KOPT-K1 (cell line): ENCODE data around the gene RPL18.

ENCODE experiments used
- H3K27ac ChIP-seq: fragments of 200-600 bp; sonication (generic); 2 replicates; pipeline ENCODE4 v1.5.1; 2016; ENCODE audit warnings: antibody characterized with exemption, mild to moderate bottlenecking, low read depth, low read length; ENCODE audit not compliant: poor library complexity, severe bottlenecking
- H3K36me3 ChIP-seq: fragments of 200-600 bp; sonication (generic); 2 replicates; pipeline ENCODE4 v1.5.1; 2017; ENCODE audit warnings: antibody characterized with exemption, mild to moderate bottlenecking, low read length, moderate library complexity; ENCODE audit not compliant: insufficient read depth
- H3K9me3 ChIP-seq: fragments of 200-600 bp; sonication (generic); 2 replicates; pipeline ENCODE4 v1.5.1; 2017; ENCODE audit warnings: antibody characterized with exemption, low read length, mild to moderate bottlenecking; ENCODE audit not compliant: insufficient read depth, poor library complexity, severe bottlenecking

RPL18 gene

GRCh38 chr19:48650974-48651682 is 32.1 kb upstream of the RPL18 start:
- no peak overlapping the region for H3K27ac ChIP-seq
- H3K36me3 ChIP-seq = no peaks in the 10 kb centered on the region
- no peaks in the 10 kb centered on the region for H3K9me3 ChIP-seq

DNA sequence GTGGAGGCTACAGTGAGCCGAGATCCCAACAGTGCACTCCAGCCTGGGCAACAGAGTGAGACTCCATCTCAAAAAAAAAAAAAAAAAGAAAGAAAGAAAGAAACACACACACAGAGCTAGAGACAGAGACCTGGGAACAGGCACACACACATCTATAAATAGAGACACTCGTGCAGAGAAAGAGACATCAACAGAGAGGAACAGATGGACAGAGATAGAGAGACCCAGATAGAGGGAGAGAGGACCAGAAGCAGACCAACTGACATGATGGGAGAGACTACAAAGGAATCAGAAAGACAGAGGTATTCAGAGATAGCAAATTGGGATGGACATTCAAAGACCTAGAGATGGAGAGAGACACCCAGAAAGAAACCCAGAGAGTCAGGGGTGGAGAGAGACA is 29.2 kb upstream of the RPL18 start:
- Histone ChIP-seq H3K27ac (no peak overlapping the region), H3K9me3 (no peaks in the 10 kb centered on the region), H3K36me3 (no peaks in the 10 kb centered on the region)

DNA sequence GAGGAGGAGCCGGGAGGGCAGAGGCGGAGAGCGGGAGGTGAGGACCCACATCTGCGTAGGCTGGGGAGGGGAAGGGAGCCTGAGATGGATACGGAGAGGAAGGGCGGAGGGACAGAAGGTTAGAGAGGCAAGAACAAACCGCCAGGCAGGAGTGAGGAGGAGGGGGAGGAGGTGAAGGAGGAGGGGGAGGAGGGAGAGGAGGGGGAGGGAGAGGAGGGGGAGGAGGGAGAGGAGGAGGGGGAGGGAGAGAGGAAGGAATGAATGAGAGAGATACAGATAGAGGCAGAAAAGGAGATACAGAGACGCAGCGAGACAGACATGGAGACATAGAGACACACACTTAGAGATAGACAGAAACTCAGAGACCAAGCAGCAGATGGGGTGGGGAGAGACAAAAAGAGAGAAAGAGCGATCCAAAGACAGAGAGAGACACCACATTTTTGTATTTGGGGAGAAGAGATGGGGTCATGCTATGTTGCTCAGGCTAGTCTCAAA is 27.8 kb upstream of the RPL18 start:
- Histone ChIP-seq H3K9me3 (no peaks in the 10 kb centered on the region), H3K27ac (peak overlapping the region; percentile 56), H3K36me3 (no peaks in the 10 kb centered on the region)

DNA sequence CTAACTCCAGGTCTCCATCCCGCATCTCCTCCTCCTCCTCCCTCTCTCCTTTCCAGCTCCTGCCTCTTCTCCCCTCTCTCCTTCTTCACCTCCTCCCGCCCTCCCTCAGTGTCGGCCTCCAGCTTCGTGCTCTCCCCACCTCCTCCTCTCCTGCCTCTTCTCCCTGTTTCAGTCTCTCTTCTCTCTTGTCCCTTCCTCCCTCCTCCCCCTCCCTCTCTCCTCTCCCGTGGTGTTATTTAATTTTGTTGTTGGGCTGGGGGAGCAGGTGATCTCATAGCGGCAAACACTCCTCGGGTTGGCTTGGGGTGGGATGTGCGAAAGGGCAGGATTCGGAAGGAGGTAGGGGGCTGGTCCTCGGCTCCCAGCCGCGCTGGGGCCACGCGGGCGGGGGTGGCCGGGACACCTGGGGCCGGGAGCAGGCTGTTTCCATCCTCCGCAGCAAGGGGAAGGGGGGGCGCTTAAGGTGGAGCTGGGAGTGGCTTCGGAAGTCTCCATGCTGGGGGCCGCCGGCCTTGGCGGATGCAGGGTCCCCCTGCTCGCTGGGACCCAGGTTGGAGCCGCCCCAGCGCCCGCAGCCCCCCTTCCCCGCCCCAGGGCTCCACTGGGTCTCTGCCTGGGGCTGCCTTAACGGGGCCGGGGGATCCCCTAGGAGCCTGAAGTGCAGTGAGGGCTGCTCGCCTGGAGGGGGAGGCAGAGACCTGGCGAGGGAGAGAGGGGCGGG is 27.2 kb upstream of the RPL18 start, which contains the start of gene CA11:
TSS of gene CA11 (minus strand) at position 187 of the 721 bp plus-strand sequence. CDS start 555 bp downstream, outside the sequence.
- peak within 1 kb of the TSS; percentile 56 for H3K27ac ChIP-seq
- no peaks in the 10 kb centered on the region for H3K36me3 ChIP-seq
- H3K9me3 ChIP-seq = no peaks in the 10 kb centered on the region

GRCh38 chr19:48645620-48646000 is 26.6 kb upstream of the RPL18 start:
- Histone ChIP-seq H3K36me3 (no peaks in the 10 kb centered on the region), H3K9me3 (no peaks in the 10 kb centered on the region), H3K27ac (peak overlapping the region; percentile 56)

DNA sequence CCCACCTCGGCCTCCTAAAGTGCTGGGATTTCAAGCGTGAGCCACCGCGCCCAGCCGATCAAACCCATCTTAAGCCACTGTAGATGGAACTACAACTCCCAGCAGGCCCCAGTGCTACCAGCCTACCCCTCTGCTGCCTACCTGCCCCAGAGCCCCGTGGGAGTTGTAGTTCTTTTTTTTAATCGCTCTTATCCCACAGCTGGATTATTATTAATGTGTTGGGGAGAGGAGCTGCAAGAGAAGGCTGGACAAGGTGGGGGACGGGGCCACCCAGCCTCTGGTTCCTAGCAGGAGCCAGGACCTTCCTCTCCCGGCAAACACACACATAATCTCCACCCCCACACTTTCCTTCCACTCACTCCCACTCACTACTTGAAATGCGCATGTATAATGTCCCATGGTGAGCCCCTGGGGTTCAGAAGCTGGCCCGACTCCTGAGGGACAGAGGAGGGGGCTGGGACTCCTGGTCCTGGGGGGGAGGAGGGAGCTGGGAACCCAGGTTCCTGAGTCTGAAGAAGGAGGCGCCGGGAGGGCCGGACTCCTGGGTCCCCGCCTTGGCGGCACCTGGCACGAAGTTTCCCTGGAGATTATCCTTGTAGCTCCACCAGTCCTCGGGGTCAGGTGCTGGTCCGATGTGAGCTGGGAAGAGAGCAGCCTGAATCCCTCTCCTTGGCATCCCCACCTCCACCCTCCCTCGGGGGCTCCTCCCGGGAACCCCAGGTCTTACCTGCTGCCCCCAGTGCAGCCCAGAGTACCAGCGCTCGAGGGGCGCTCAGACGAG is 26.1 kb upstream of the RPL18 start:
- Histone ChIP-seq H3K9me3 (no peaks in the 10 kb centered on the region), H3K27ac (peak overlapping the region; percentile 56), H3K36me3 (no peaks in the 10 kb centered on the region)

- Histone ChIP-seq H3K36me3 (no peaks in the 10 kb centered on the region), H3K9me3 (no peaks in the 10 kb centered on the region), H3K27ac (no peak overlapping the region)
These were observed 25.4 kb upstream of the RPL18 start for GRCh38 chr19:48644355-48644754.

DNA sequence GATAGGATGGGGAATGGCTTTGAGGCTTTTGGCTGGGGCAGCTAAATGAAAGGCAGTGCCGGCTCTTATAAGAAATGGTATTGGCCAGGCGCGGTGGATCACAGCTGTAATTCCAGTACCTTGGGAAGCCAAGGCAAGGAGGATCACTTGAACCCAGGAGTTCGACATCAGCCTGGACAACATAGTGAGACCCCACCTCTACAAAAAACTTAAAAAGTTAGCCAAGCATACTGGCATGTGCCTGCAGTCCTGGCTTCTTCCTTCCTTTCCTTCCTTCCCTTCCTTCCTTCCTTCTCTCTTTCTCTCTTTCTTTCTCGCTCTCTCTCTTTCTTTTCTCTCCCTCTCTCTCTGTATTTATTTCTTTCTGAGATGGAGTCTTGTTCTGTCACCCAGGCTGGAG is 23.9 kb upstream of the RPL18 start:
- Histone ChIP-seq H3K9me3 (no peaks in the 10 kb centered on the region), H3K36me3 (no peaks in the 10 kb centered on the region), H3K27ac (no peak overlapping the region)

DNA sequence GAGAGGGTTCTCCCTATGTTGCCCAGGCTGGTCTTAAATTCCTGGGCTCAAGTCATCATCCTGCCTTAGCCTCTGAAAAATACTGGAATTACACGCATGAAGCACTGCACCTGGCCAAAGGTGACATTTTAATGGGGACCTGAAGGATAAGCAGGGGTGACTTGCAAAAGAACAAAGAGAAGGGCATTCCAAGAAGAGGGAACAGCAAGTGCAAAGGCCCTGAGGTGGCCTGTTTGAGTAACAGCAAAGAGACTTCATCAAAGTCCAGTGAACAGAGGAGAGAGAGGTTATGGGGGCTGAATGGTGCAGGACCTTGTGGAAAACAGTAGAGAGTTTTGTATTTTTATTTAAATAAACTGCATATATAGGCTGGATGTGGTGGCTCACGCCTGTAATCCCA is 22.9 kb upstream of the RPL18 start:
- no peaks in the 10 kb centered on the region for H3K9me3 ChIP-seq
- no peaks in the 10 kb centered on the region for H3K36me3 ChIP-seq
- no peak overlapping the region for H3K27ac ChIP-seq

GRCh38 chr19:48639483-48640375 is 20.8 kb upstream of the RPL18 start:
- no peaks in the 10 kb centered on the region for H3K36me3 ChIP-seq
- H3K27ac ChIP-seq = no peak overlapping the region
- H3K9me3 ChIP-seq = no peaks in the 10 kb centered on the region

DNA sequence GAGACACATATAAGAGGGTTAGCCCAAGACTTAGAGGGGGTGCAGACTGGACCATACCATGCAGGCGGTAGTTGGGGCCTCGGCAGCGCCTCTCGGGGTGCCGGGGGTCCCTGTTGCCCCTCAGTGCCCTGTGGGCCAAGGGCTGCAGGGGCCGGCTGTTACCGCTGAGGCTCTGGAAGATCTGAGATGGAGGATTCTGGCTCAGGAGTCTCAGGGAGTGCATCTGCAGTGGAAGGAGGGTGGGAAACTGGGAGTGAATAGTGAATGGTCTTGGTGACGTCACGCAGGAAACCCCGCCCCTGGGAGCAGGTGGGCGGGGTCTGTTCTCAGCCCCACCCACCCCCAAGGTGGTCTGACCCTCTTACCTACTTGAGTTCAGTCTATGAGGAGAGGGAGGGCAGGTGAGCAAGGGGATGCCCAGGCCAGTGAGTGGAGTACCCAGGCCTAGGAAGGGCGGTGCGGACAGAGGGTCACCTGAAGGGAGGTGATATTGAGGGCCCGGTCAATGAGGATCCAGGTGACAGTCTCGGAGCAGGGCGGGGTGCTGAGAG is 19.9 kb upstream of the RPL18 start:
- H3K27ac ChIP-seq = peak overlapping the region; percentile 92
- no peaks in the 10 kb centered on the region for H3K36me3 ChIP-seq
- no peaks in the 10 kb centered on the region for H3K9me3 ChIP-seq

GRCh38 chr19:48637948-48638830 is 19.2 kb upstream of the RPL18 start:
- Histone ChIP-seq H3K36me3 (peaks cover 2% of the 10 kb centered on the region; the same call in 1 of the 2 replicates), H3K27ac (peak overlapping the region; percentile 92), H3K9me3 (no peaks in the 10 kb centered on the region)

- Histone ChIP-seq H3K36me3 (peaks cover 9% of the 10 kb centered on the region; the same call in 1 of the 2 replicates), H3K27ac (peak overlapping the region; percentile 92), H3K9me3 (no peaks in the 10 kb centered on the region)
These were observed 18.5 kb upstream of the RPL18 start for GRCh38 chr19:48637449-48637947.
